ENCODE measurements around the gene LRP1B. TPM values are rescaled to one million over a fixed set of nuclear protein-coding genes. Genes with fewer than 3 reads are reported as not detected.

Gene LRP1B
- total RNA-seq, 4 donors from 2014 or later, result 3.3 to 11.1 (median 4.6) TPM

GRCh38 chr2:140836826-140837225 is 1294.0 kb downstream of the LRP1B start:
- Histone ChIP-seq H3K36me3 (no peaks in the 10 kb centered on the region), H3K9me3 (no peaks in the 10 kb centered on the region), H3K27ac (no peak overlapping the region), H3K4me3 (no peak overlapping the region), H3K4me1 (no peaks in the 10 kb centered on the region), H3K27me3 (no peaks in the 10 kb centered on the region)
- no peak for ATAC-seq
- intact Hi-C loops (cut with DNase I; ENCODE audit: low total_unique reads), result no loop called here
- no peak for DNase-seq
- in situ Hi-C loops (cut with MboI; ENCODE audit: low sequenced_read_pairs in 4 of 4), result no loop called here
- TF ChIP-seq POLR2A (IDR thresholded peaks at IDR 0.05), result no peak
- TF ChIP-seq, protein P1, sequence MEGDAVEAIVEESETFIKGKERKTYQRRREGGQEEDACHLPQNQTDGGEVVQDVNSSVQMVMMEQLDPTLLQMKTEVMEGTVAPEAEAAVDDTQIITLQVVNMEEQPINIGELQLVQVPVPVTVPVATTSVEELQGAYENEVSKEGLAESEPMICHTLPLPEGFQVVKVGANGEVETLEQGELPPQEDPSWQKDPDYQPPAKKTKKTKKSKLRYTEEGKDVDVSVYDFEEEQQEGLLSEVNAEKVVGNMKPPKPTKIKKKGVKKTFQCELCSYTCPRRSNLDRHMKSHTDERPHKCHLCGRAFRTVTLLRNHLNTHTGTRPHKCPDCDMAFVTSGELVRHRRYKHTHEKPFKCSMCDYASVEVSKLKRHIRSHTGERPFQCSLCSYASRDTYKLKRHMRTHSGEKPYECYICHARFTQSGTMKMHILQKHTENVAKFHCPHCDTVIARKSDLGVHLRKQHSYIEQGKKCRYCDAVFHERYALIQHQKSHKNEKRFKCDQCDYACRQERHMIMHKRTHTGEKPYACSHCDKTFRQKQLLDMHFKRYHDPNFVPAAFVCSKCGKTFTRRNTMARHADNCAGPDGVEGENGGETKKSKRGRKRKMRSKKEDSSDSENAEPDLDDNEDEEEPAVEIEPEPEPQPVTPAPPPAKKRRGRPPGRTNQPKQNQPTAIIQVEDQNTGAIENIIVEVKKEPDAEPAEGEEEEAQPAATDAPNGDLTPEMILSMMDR (IDR thresholded peaks at IDR 0.05 in 4 of 5, conservative IDR thresholded peaks at IDR 0.05 in 1 of 5), result no peak

DNA sequence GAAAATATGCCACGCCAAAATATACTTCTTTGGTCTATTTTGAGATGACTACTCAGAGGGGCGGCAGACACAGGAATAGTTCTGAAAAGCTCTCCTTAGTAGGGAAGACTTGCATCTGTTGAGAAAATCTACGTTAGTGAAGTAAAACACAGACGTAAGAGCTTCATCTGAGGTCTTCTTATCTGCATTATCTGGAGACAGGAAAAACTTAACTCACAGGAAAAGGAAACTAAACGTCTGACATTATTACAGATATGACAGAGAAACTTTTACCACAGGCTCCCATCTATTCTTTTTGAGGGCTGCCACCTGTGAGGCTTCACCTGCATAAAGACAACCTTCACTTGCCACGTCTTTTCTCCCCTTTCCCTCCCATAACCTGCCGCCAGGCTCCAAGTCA is 1295.7 kb downstream of the LRP1B start:
- in situ Hi-C loops (cut with MboI; ENCODE audit: low sequenced_read_pairs in 4 of 4), result no loop called here
- no peak for TF ChIP-seq POLR2A (IDR thresholded peaks at IDR 0.05)
- TF ChIP-seq, protein P1 (IDR thresholded peaks at IDR 0.05 in 4 of 5, conservative IDR thresholded peaks at IDR 0.05 in 1 of 5), result no peak
- DNase-seq, result no peak
- intact Hi-C loops (cut with DNase I; ENCODE audit: low total_unique reads), result no loop called here
- Histone ChIP-seq H3K4me3 (no peak overlapping the region), H3K27ac (no peak overlapping the region), H3K9me3 (no peaks in the 10 kb centered on the region), H3K4me1 (no peaks in the 10 kb centered on the region), H3K36me3 (no peaks in the 10 kb centered on the region), H3K27me3 (no peaks in the 10 kb centered on the region)
- no peak for ATAC-seq

GRCh38 chr2:140814141-140814540 is 1316.7 kb downstream of the LRP1B start:
- ATAC-seq, result no peak
- H3K9me3 ChIP-seq, result no peaks in the 10 kb centered on the region
- no peak overlapping the region for H3K4me3 ChIP-seq
- H3K27ac ChIP-seq, result no peak overlapping the region
- no peaks in the 10 kb centered on the region for H3K36me3 ChIP-seq
- H3K4me1 ChIP-seq, result no peaks in the 10 kb centered on the region
- no peaks in the 10 kb centered on the region for H3K27me3 ChIP-seq
- in situ Hi-C loops (cut with MboI; ENCODE audit: low sequenced_read_pairs in 4 of 4), result no loop called here
- DNase-seq, result no peak
- intact Hi-C loops (cut with DNase I; ENCODE audit: low total_unique reads), result no loop called here
- TF ChIP-seq, protein P1 (IDR thresholded peaks at IDR 0.05 in 4 of 5, conservative IDR thresholded peaks at IDR 0.05 in 1 of 5), result no peak
- no peak for TF ChIP-seq POLR2A (IDR thresholded peaks at IDR 0.05)

- DNase-seq, result no peak
- ATAC-seq, result no peak
- Histone ChIP-seq H3K27me3 (no peaks in the 10 kb centered on the region), H3K4me1 (no peaks in the 10 kb centered on the region), H3K36me3 (no peaks in the 10 kb centered on the region), H3K27ac (no peak overlapping the region), H3K9me3 (no peaks in the 10 kb centered on the region), H3K4me3 (no peak overlapping the region)
- intact Hi-C loops (cut with DNase I; ENCODE audit: low total_unique reads), result no loop called here
- TF ChIP-seq, protein P1 (IDR thresholded peaks at IDR 0.05 in 4 of 5, conservative IDR thresholded peaks at IDR 0.05 in 1 of 5), result no peak
- no peak for TF ChIP-seq POLR2A (IDR thresholded peaks at IDR 0.05)
- in situ Hi-C loops (cut with MboI; ENCODE audit: low sequenced_read_pairs in 4 of 4), result no loop called here
Observed at GRCh38 chr2:140808820-140809219, 1322.0 kb downstream of the LRP1B start.

GRCh38 chr2:140808211-140808610 is 1322.6 kb downstream of the LRP1B start:
- Histone ChIP-seq H3K4me3 (no peak overlapping the region), H3K36me3 (no peaks in the 10 kb centered on the region), H3K27ac (no peak overlapping the region), H3K9me3 (no peaks in the 10 kb centered on the region), H3K27me3 (no peaks in the 10 kb centered on the region), H3K4me1 (no peaks in the 10 kb centered on the region)
- intact Hi-C loops (cut with DNase I; ENCODE audit: low total_unique reads) (no loop called here), in situ Hi-C loops (cut with MboI; ENCODE audit: low sequenced_read_pairs in 4 of 4) (no loop called here)
- DNase-seq (no peak), ATAC-seq (no peak)
- TF ChIP-seq, protein P1 (IDR thresholded peaks at IDR 0.05 in 4 of 5, conservative IDR thresholded peaks at IDR 0.05 in 1 of 5), result no peak
- TF ChIP-seq POLR2A (IDR thresholded peaks at IDR 0.05), result no peak
